ENCODE measurements around the gene ZNF593OS. TPM values are rescaled to one million over a fixed set of nuclear protein-coding genes. Genes with fewer than 3 reads are reported as not detected.

ZNF593OS gene
- total and polyA plus RNA-seq, 2 of the 8 experiments (the other 6 are each of a cell fraction or from before 2014, with no cell fraction given) = not detected

- CTCF ChIA-PET (ENCODE audit: partially characterized antibody) = interaction anchor here (0.6 to 6.0 kb wide), 11 partner anchors 8 to 146 kb away, joined by 3 to 47 read pairs (median 5); partner anchors contain the start of genes C1orf232, CEP85, CNKSR1 and ZNF593
- no peaks in the 10 kb centered on the region for H3K36me3 ChIP-seq (ENCODE audit: control insufficient read depth in 2 of 4, insufficient read depth in 4 of 4, low read length in 3 of 4)
- POLR2A ChIA-PET (ENCODE audit: partially characterized antibody) = interaction anchor here (0.7 to 2.5 kb wide), 10 partner anchors 10 to 255 kb away, joined by 3 to 6 read pairs (median 3); partner anchors contain the start of genes CNKSR1, LIN28A, PDIK1L and SH3BGRL3
- TF ChIP-seq TAF1 (IDR thresholded peaks at IDR 0.05; ENCODE audit: low read depth, low read length) = no peak
- TF ChIP-seq RNF2 (IDR thresholded peaks at IDR 0.05; ENCODE audit: borderline replicate concordance, low read depth, low read length, missing control alignments, poor library complexity, severe bottlenecking) = peak; percentile 28
- TF ChIP-seq SUZ12 (IDR thresholded peaks at IDR 0.05; ENCODE audit: low read length) = peak; percentile 67; the same call in 1 of the 2 replicates
- TF ChIP-seq GABPA (IDR thresholded peaks at IDR 0.05; ENCODE audit: borderline replicate concordance, insufficient read depth, low read length) = peak; percentile 80; the same call in 1 of the 2 replicates
- peak; percentile 56 for TF ChIP-seq EZH2 (IDR thresholded peaks at IDR 0.05; ENCODE audit: low read depth, low read length, severe bottlenecking)
- H2BK20ac ChIP-seq (ENCODE audit: low read length) = no peak overlapping the region
- peaks cover 10% of the 10 kb centered on the region for H3K23me2 ChIP-seq (ENCODE audit: low read depth, low read length)
- H2BK120ac ChIP-seq (replicated peaks; ENCODE audit: low read depth, low read length) = no peak overlapping the region
- no peak overlapping the region for H3K56ac ChIP-seq (replicated peaks; ENCODE audit: insufficient read length, low read depth, low read length)
- H2BK5ac ChIP-seq (ENCODE audit: low read depth, low read length) = no peak overlapping the region
- peaks cover 10 to 11% of the 10 kb centered on the region in 2 experiments for H4K20me1 ChIP-seq (replicated peaks in 1 of 2; ENCODE audit: control insufficient read depth in 1 of 2, insufficient read depth in 2 of 2, low read length in 2 of 2)
- peaks cover 14 to 42% (median 28%) of the 10 kb centered on the region in 4 experiments for H3K4me1 ChIP-seq (replicated peaks in 1 of 4; ENCODE audit: control insufficient read depth in 3 of 4, insufficient read depth in 4 of 4, low read length in 3 of 4)
- no peak for DNase-seq (ENCODE audit: low read depth in 1 of 2, low spot score in 2 of 2)
- H2AFZ ChIP-seq (ENCODE audit: low read length) = no peak overlapping the region
- no peak overlapping the region for H3K23ac ChIP-seq (ENCODE audit: insufficient read length)
- no peak overlapping the region for H3K18ac ChIP-seq (ENCODE audit: extremely low read depth, low read length)
- peaks cover 27 to 78% (median 66%) of the 10 kb centered on the region in 4 experiments for H3K27me3 ChIP-seq (replicated peaks in 1 of 4; ENCODE audit: control insufficient read depth in 3 of 4, extremely low read depth in 1 of 4, insufficient read depth in 3 of 4, low read length in 3 of 4)
- no peaks in the 10 kb centered on the region for H3K9me3 ChIP-seq (ENCODE audit: insufficient read depth in 2 of 2, low read depth in 1 of 2, low read length in 1 of 2)
- FAIRE-seq = no peak
- H3K79me2 ChIP-seq (ENCODE audit: control insufficient read depth in 1 of 2, insufficient read depth in 2 of 2, low read length in 2 of 2) = no peaks in the 10 kb centered on the region
- 11% methylated on average over 21 of the region's 21 CpGs; no CpG with 5 or more reads in 1 of the 2 experiments for WGBS, 2 experiments (ENCODE audit: extremely low coverage in 1 of 2, insufficient coverage in 1 of 2, insufficient read length in 1 of 2, insufficient replicate concordance in 2 of 2, low coverage in 1 of 2, low lambda C conversion rate in 2 of 2, missing lambda C conversion rate in 1 of 2)
- H2AK5ac ChIP-seq (ENCODE audit: low read depth, low read length) = no peak overlapping the region
- peak overlapping the region; percentile 3 for H4K91ac ChIP-seq (replicated peaks; ENCODE audit: insufficient read length, low read length)
- no peaks in the 10 kb centered on the region for H3K79me1 ChIP-seq (ENCODE audit: low read depth, low read length)
- no peak overlapping the region for H3K27ac ChIP-seq (ENCODE audit: low read depth, low read length)
- H3K4me2 ChIP-seq (ENCODE audit: insufficient read depth in 1 of 2, low read depth in 2 of 2, low read length in 2 of 2) = peak overlapping the region; percentile 74 to 80
- H3K14ac ChIP-seq (ENCODE audit: insufficient read length) = no peak overlapping the region
- no peak overlapping the region; the same call in 1 of the 2 replicates for H2BK15ac ChIP-seq (ENCODE audit: low read length)
- no peak overlapping the region for H4K5ac ChIP-seq (ENCODE audit: insufficient read length, low read depth, low read length)
- no peak overlapping the region for H3K9ac ChIP-seq (replicated peaks in 1 of 4; ENCODE audit: extremely low read depth in 1 of 4, low read depth in 3 of 4, low read length in 3 of 4)
- H2BK12ac ChIP-seq (ENCODE audit: low read depth, low read length) = peak overlapping the region; percentile 81
- H3K4me3 ChIP-seq (ENCODE audit: extremely low read depth in 1 of 4, insufficient read depth in 2 of 4, low read depth in 3 of 4, low read length in 4 of 4) = peak overlapping the region; percentile 6 to 52 (median 38); a peak in 6 of 8 replicates
- no peak overlapping the region for H4K8ac ChIP-seq (ENCODE audit: extremely low read depth, insufficient read depth, low read length)
- no peak overlapping the region for H3K4ac ChIP-seq (replicated peaks; ENCODE audit: insufficient read length, low read depth, low read length)
These were observed 16.0 kb downstream of the ZNF593OS start for GRCh38 chr1:26155370-26156284.

All from H1 (cell line).